COR-L47 (cell line): ENCODE results near the gene ALKBH6.
"Not testable (repeated sequence)": the region's sequence is repeated elsewhere in the genome, so short reads cannot be mapped to it uniquely, and the experiment has no call there.

ENCODE experiments used
- DNase-seq: peaks from one replicate; lab custom pipeline; 2025; lab: John Stamatoyannopoulos, UW

Gene ALKBH6

GRCh38 chr19:35992907-35993765 lies 20.9 kb downstream of the ALKBH6 start:
- DNase-seq: no peak

- no peak for DNase-seq
Observed at GRCh38 chr19:35991731-35992450, 22.1 kb downstream of the ALKBH6 start.

- DNase-seq: no peak
Observed at GRCh38 chr19:35990771-35991730, 23.0 kb downstream of the ALKBH6 start.

- no peak for DNase-seq
Observed at GRCh38 chr19:35990156-35990555, 23.9 kb downstream of the ALKBH6 start.

- no peak for DNase-seq
Observed at GRCh38 chr19:35988824-35989223, 25.2 kb downstream of the ALKBH6 start.

- no peak for DNase-seq
Observed at GRCh38 chr19:35987571-35987896, 26.5 kb downstream of the ALKBH6 start.

GRCh38 chr19:35986664-35987570 lies 27.1 kb downstream of the ALKBH6 start:
- peak; percentile 57 for DNase-seq

- no peak for DNase-seq
Observed at GRCh38 chr19:35986111-35986510, 27.9 kb downstream of the ALKBH6 start.

GRCh38 chr19:35983177-35983576 lies 30.8 kb downstream of the ALKBH6 start:
- no peak for DNase-seq

- DNase-seq: not testable (repeated sequence)
Observed at GRCh38 chr19:35980997-35981396, 33.0 kb downstream of the ALKBH6 start.

- no peak for DNase-seq
Observed at GRCh38 chr19:35978832-35979365, 35.1 kb downstream of the ALKBH6 start.

- no peak for DNase-seq
Observed at GRCh38 chr19:35978271-35978670, 35.7 kb downstream of the ALKBH6 start.

- peak; percentile 18 for DNase-seq
Observed at GRCh38 chr19:35977446-35978222, 36.4 kb downstream of the ALKBH6 start.

- DNase-seq: no peak
Observed at GRCh38 chr19:35975608-35976214, 38.3 kb downstream of the ALKBH6 start.

- DNase-seq: no peak
Observed at GRCh38 chr19:35973487-35973886, 40.5 kb downstream of the ALKBH6 start.

- DNase-seq: no peak
Observed at GRCh38 chr19:35966771-35967170, 47.2 kb downstream of the ALKBH6 start.

GRCh38 chr19:35963514-35963913 lies 50.5 kb downstream of the ALKBH6 start:
- DNase-seq: no peak

GRCh38 chr19:35960432-35960972 lies 53.5 kb downstream of the ALKBH6 start:
- DNase-seq: no peak

GRCh38 chr19:35959968-35960320 lies 54.1 kb downstream of the ALKBH6 start:
- DNase-seq: no peak
